Fibroblast of mammary gland (primary cell): ENCODE results near the gene NFATC2.
"Not testable (repeated sequence)": the region's sequence is repeated elsewhere in the genome, so short reads cannot be mapped to it uniquely, and the experiment has no call there.

Experiments
- DNase-seq: peaks from one replicate; pipeline ENCODE4 v3.0.0-alpha.2; 2010; ENCODE audit warnings: low read depth
- H3K4me3 ChIP-seq: 2 replicates; pipeline ENCODE4 v1.5.1; 2011; ENCODE audit warnings: low read depth, mild to moderate bottlenecking, low read length, moderate library complexity; ENCODE audit not compliant: control insufficient read depth
- TF ChIP-seq, protein P1 (sequence below): conservative IDR thresholded peaks from 2 replicates; pipeline ENCODE4 v1.5.1; 2011; ENCODE audit warnings: low read depth, low read length, inconsistent platforms; ENCODE audit not compliant: control insufficient read depth, insufficient read depth

Gene NFATC2

DNA sequence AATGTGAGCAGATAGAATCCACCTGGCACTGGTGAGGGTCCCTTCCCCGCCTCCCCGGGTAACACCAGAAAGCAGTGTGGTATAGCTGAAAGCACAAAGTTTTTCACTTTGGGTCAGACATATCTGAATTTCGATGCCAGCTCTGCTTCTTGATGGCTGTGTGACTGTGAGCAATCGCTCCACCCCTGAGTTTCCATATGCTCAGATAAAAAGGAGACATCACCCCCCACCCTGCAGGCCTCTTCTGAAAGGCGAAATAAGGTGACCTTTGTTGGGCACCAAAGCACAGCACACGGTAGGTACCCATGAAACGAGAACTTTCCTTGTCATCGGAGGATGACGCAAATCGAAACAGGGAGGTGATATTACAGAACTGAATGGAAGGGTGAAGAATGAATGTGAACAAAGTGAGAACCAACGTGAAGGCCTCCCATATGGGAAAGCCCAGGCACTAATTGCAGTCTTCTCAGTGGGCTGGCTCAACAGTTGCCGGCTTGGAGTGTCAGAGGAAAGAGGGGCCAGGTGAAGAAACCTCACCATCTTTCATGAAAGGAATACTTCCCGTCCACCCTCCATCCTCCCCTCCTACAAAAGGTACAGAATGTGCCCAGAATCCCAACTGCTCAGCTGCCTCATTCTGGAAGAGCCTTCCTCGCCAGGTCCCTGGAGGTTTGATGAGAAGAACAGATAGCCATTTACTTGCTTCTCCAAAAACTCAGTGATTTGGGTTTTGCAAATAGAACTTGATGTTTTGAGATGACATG, 61.8 kb downstream of the NFATC2 start:
- no peak overlapping the region for H3K4me3 ChIP-seq
- TF ChIP-seq, protein P1, sequence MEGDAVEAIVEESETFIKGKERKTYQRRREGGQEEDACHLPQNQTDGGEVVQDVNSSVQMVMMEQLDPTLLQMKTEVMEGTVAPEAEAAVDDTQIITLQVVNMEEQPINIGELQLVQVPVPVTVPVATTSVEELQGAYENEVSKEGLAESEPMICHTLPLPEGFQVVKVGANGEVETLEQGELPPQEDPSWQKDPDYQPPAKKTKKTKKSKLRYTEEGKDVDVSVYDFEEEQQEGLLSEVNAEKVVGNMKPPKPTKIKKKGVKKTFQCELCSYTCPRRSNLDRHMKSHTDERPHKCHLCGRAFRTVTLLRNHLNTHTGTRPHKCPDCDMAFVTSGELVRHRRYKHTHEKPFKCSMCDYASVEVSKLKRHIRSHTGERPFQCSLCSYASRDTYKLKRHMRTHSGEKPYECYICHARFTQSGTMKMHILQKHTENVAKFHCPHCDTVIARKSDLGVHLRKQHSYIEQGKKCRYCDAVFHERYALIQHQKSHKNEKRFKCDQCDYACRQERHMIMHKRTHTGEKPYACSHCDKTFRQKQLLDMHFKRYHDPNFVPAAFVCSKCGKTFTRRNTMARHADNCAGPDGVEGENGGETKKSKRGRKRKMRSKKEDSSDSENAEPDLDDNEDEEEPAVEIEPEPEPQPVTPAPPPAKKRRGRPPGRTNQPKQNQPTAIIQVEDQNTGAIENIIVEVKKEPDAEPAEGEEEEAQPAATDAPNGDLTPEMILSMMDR, result no peak
- no peak for DNase-seq

DNA sequence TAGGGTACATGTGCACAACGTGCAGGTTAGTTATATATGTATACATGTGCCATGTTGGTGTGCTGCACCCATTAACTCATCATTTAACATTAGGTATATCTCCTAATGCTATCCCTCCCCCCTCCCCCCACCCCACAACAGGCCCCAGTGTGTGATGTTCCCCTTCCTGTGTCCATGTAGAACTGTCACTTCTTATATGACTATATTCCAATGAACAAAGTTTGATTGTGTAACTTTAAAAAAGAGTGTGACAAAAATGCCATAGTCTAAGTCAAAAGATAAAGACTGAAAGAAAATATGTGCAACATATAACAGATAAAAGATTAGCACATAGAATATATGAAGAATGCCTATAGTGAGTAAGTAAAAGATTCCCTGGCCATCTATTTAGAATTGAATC, 66.4 kb downstream of the NFATC2 start:
- DNase-seq, H3K4me3 ChIP-seq: not testable (repeated sequence)

DNA sequence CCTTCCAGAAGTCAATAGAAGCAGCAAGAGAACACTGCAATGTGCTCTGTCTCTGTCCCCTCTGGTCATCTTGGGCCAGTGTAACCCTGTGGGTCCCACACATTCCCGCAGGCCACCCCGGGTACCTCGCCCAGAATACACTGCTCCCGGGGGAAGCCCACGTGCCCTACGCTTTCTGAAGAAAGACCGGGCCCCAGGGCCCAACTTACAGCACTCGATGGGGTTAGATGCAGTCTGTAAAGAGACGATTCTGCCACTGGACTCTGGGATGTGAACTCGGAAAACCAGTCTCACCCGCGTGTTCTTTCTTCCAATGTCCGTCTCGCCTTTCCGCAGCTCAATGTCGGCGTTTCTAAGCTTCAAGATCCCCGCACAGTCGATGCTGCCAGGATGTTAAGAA, 68.7 kb downstream of the NFATC2 start:
- no peak overlapping the region for H3K4me3 ChIP-seq
- TF ChIP-seq, protein P1, result no peak
- no peak for DNase-seq

DNA sequence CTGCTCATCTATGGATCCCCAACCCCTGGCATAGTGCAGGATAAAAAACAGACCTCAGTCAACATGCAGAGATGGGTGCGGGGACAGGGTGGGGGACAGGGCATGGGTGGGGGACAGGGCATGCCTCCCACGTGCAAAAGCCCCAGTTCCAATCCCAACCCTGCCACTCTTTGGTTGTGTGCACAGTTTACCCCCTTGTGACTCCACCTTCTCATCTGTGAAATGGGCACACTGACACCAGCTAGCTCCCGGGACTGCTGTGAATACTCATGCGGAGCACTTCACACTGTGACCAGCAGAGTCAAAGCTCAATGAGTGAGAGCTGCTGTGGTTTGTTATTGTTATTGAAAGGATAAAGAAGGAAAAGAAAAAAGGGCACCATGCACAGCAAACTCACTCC, 69.3 kb downstream of the NFATC2 start:
- H3K4me3 ChIP-seq, result no peak overlapping the region
- DNase-seq, result no peak
- TF ChIP-seq, protein P1, result no peak

DNA sequence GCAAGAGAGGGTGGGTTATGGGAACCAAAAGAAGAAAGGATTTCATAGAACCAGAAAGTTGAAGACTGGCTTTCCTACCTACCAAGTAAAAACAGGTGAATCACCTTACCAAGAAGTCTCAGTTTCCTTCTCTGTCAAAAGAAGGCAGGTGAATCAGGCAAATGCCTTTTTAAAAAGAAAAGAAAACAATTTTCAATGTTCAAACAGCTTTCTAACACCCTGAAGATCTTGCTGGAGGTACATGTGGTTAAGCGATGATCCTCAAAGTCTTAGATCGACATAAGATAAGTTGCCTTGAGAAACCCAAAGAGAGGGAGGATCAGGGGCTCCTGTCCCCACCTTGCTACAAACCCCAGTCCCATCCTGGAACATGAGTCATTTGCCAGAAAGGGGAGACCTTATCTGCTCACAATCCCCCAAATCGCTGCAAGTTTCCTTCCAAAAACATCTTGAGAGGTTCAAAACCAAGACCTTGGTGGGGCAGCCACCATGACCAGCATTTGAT, 71.6 kb downstream of the NFATC2 start:
- no peak overlapping the region for H3K4me3 ChIP-seq
- TF ChIP-seq, protein P1, result no peak
- DNase-seq, result no peak

DNA sequence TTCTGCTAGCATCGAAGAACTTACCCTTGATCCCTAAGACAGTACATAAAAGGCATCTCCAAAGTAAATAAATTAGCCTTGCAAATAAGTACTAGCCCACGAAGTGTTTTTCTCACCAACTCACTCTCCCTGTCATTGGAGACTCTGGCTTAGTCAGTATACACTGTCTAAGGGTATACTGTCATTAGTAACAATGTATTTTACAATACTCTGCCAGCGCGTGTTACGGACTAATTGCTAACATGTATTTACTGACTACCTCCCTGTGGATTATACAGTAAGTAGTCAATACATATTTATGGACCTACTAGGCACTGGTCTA, 72.1 kb downstream of the NFATC2 start:
- H3K4me3 ChIP-seq, result no peak overlapping the region
- TF ChIP-seq, protein P1, result no peak

DNA sequence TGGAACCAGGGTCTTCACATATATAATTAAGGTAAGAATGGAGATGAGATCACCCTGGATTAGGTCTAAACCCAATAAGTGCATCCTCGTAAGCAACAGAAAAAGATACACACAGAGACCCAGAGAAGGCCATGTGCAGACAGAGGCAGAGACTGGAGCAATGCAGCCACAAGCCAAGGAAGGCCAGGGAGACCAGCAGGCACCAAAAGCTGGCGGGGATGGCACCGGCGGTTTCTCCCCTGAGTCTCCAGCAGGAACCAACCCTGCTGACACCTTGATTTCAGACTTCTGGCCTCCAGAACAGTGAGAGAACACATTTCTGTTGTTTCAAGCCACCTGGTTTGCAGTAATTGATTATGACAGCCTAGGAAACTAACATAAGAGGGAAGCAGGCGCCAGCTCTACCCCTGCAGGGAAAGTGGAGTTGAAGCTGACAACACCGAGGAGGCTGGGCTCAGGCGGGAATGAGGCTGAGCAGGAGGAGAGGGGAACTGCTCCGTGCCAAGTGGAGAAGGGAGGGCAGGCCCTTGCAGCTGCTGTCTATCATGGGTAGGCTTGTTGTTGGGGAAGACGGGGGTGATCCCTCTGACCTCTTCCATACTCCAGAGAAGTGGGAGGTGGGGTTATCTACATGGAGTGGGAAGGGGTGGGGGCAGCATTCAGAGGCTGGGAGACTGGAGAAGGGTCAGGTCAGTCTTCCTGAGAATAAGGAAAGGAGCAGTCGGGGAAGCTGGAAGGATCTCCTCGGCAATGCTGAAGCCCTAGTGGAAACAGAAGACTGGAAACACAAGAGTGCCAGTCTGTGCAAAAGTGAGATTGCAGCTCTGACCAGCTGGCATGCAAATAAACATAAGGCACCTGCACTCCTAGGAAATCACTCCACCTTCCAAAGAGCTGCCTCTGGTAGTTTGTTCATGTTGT, 72.7 kb downstream of the NFATC2 start:
- no peak overlapping the region for H3K4me3 ChIP-seq
- TF ChIP-seq, protein P1, result no peak
- DNase-seq, result no peak

More for the DNA sequence above, 72.1 kb downstream of the NFATC2 start:
- DNase-seq, result no peak
